Measurements from ENCODE around the gene CD74.

GRCh38 chr5:150408231-150408943, 4.3 kb downstream of the CD74 start:
- TF ChIP-seq, protein P1, sequence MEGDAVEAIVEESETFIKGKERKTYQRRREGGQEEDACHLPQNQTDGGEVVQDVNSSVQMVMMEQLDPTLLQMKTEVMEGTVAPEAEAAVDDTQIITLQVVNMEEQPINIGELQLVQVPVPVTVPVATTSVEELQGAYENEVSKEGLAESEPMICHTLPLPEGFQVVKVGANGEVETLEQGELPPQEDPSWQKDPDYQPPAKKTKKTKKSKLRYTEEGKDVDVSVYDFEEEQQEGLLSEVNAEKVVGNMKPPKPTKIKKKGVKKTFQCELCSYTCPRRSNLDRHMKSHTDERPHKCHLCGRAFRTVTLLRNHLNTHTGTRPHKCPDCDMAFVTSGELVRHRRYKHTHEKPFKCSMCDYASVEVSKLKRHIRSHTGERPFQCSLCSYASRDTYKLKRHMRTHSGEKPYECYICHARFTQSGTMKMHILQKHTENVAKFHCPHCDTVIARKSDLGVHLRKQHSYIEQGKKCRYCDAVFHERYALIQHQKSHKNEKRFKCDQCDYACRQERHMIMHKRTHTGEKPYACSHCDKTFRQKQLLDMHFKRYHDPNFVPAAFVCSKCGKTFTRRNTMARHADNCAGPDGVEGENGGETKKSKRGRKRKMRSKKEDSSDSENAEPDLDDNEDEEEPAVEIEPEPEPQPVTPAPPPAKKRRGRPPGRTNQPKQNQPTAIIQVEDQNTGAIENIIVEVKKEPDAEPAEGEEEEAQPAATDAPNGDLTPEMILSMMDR (conservative IDR thresholded peaks at IDR 0.05) = no peak
- no peak for TF ChIP-seq ZFX (IDR thresholded peaks at IDR 0.05)

Data from C4-2B (cell line).